ENCODE measurements around the gene SAT1. TPM values are rescaled to one million over a fixed set of nuclear protein-coding genes. Genes with fewer than 3 reads are reported as not detected.
A peak's percentile ranks its signal among the peaks of the same experiment; 100 is the strongest.

SAT1 gene
- total RNA-seq, 1 experiment from 2014 or later = 448 TPM

DNA sequence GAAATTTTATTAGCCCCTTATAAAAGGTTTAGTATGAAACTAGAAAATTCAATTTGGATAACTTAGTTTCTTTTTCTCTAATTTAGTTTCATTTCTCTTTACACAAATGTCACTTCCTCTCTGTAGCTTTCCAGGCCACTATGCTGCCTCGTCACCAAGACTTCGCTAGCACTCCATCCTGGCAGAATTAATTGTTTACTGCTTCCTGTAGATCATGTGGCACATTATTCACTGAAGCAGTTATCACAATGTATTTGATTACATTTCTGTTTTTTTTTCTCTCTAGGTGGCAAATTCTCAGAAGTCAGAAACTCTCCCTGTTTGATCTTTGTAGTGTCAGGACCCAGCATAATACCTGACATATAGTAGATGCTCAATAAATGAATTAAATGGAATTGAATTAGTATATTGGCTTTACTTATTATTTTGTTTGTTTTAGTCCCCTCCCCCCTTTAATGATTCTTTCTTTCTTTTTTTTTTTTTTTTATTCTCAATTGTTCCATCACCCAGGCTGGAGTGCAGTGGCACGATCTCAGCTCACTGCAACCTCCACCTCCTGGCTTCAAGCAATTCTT is 9.3 kb upstream of the SAT1 start:
- no peaks in the 10 kb centered on the region for H3K27me3 ChIP-seq (ENCODE audit: low read length)
- no peaks in the 10 kb centered on the region for H3F3A ChIP-seq (ENCODE audit: low read length, unreplicated experiment)
- H3K9me2 ChIP-seq (replicated peaks; ENCODE audit: low read length) = no peaks in the 10 kb centered on the region
- no peaks in the 10 kb centered on the region for H3K79me2 ChIP-seq (ENCODE audit: low read length)
- H3K27ac ChIP-seq (ENCODE audit: low read length) = no peak overlapping the region
- H4K20me1 ChIP-seq (ENCODE audit: low read length) = no peaks in the 10 kb centered on the region
- no peak for DNase-seq
- ATAC-seq = no peak
- no peak overlapping the region for H3K4me2 ChIP-seq (ENCODE audit: low read length)
- H3K36me3 ChIP-seq (ENCODE audit: low read depth, low read length) = no peaks in the 10 kb centered on the region
- ChIA-PET POLR2A (ENCODE audit: unreplicated experiment) (no interaction called here), CTCF (no interaction called here)
- H3K9ac ChIP-seq (ENCODE audit: low read length) = no peak overlapping the region
- TF ChIP-seq EZH2phosphoT487 (IDR thresholded peaks at IDR 0.05; ENCODE audit: borderline replicate concordance, low read length) (no peak), EZH2 (IDR thresholded peaks at IDR 0.05; ENCODE audit: low read length, unreplicated experiment) (no peak)
- TF ChIP-seq, protein P1, sequence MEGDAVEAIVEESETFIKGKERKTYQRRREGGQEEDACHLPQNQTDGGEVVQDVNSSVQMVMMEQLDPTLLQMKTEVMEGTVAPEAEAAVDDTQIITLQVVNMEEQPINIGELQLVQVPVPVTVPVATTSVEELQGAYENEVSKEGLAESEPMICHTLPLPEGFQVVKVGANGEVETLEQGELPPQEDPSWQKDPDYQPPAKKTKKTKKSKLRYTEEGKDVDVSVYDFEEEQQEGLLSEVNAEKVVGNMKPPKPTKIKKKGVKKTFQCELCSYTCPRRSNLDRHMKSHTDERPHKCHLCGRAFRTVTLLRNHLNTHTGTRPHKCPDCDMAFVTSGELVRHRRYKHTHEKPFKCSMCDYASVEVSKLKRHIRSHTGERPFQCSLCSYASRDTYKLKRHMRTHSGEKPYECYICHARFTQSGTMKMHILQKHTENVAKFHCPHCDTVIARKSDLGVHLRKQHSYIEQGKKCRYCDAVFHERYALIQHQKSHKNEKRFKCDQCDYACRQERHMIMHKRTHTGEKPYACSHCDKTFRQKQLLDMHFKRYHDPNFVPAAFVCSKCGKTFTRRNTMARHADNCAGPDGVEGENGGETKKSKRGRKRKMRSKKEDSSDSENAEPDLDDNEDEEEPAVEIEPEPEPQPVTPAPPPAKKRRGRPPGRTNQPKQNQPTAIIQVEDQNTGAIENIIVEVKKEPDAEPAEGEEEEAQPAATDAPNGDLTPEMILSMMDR (conservative IDR thresholded peaks at IDR 0.05; ENCODE audit: low read depth, low read length) = no peak
- intact Hi-C loops (cut with micrococcal nuclease) = no loop called here
- BruUV-seq (replicated peaks) = no TSS peak
- peaks cover 3% of the 10 kb centered on the region; the same call in 1 of the 2 replicates for H3K4me1 ChIP-seq (ENCODE audit: insufficient read depth, low read length)
- H3K9me3 ChIP-seq (ENCODE audit: low read length) = no peaks in the 10 kb centered on the region
- H3K4me3 ChIP-seq (ENCODE audit: low read length) = no peak overlapping the region
- H2AFZ ChIP-seq (ENCODE audit: low read length) = no peak overlapping the region

DNA sequence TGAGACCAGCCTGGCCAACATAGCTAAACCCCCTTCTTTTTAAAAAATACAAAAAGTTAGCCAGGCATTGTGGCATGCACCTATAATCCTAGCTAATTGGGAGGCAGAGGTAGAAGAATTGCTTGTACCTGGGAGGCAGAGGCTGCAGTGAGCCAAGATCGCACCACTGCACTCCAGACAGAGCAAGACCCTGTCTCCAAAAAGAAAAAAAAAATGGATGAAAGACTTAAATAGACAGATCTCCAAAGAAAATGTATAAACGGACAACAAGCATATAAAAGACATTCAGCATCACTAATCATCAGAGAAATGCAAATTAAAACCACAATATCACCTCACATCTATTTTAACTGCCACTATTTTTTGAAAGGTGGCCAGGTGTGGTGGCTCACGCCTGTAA is 6.6 kb upstream of the SAT1 start:
- peaks cover 18% of the 10 kb centered on the region for H3K4me1 ChIP-seq (ENCODE audit: insufficient read depth, low read length)
- no peaks in the 10 kb centered on the region for H3K27me3 ChIP-seq (ENCODE audit: low read length)
- ATAC-seq (no peak), DNase-seq (no peak)
- no peaks in the 10 kb centered on the region for H3K9me2 ChIP-seq (replicated peaks; ENCODE audit: low read length)
- TF ChIP-seq, protein P1 (conservative IDR thresholded peaks at IDR 0.05; ENCODE audit: low read depth, low read length) = no peak
- no peak for TF ChIP-seq EZH2phosphoT487 (IDR thresholded peaks at IDR 0.05; ENCODE audit: borderline replicate concordance, low read length)
- TF ChIP-seq EZH2 (IDR thresholded peaks at IDR 0.05; ENCODE audit: low read length, unreplicated experiment) = no peak
- ChIA-PET CTCF (interaction anchor here (1.1 kb wide), 1 partner anchor 125 kb away, joined by 3 read pairs; no protein-coding TSS in a partner anchor), POLR2A (ENCODE audit: unreplicated experiment) (no interaction called here)
- H3K9me3 ChIP-seq (ENCODE audit: low read length) = no peaks in the 10 kb centered on the region
- H3K4me2 ChIP-seq (ENCODE audit: low read length) = no peak overlapping the region
- H3F3A ChIP-seq (ENCODE audit: low read length, unreplicated experiment) = peaks cover 5% of the 10 kb centered on the region
- intact Hi-C loops (cut with micrococcal nuclease) = loop anchor here (5.0 kb wide), 1 partner anchor 79 kb away; no protein-coding TSS in a partner anchor
- H3K9ac ChIP-seq (ENCODE audit: low read length) = no peak overlapping the region
- H2AFZ ChIP-seq (ENCODE audit: low read length) = no peak overlapping the region
- H3K27ac ChIP-seq (ENCODE audit: low read length) = no peak overlapping the region
- no TSS peak for BruUV-seq (replicated peaks)
- no peaks in the 10 kb centered on the region for H3K36me3 ChIP-seq (ENCODE audit: low read depth, low read length)
- no peaks in the 10 kb centered on the region for H3K79me2 ChIP-seq (ENCODE audit: low read length)
- no peak overlapping the region for H3K4me3 ChIP-seq (ENCODE audit: low read length)
- no peaks in the 10 kb centered on the region for H4K20me1 ChIP-seq (ENCODE audit: low read length)

DNA sequence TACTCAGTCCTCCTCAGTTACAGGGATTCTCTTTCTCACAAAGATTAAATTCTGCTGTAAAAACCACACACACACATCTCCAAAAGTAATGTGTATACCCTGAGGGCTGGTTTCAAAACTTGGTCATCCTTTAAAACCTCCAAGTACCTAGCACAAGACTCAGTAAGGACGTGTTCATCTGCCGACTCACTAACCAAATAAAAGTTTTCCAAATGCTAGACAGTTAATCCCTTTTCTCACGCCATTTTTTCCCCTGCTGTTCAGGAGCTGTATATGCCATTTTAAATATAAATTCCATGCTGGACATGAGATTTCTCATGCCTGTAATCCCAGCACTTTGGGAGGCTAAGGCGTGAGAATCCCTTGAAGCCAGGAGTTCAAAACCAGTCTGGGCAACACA is 3.9 kb upstream of the SAT1 start:
- peaks cover 6% of the 10 kb centered on the region for H3K79me2 ChIP-seq (ENCODE audit: low read length)
- peak overlapping the region; percentile 100 for H3K27ac ChIP-seq (ENCODE audit: low read length)
- BruUV-seq (replicated peaks) = no TSS peak
- no peaks in the 10 kb centered on the region for H3K9me2 ChIP-seq (replicated peaks; ENCODE audit: low read length)
- no peaks in the 10 kb centered on the region for H3K27me3 ChIP-seq (ENCODE audit: low read length)
- peaks cover 5% of the 10 kb centered on the region; the same call in 1 of the 2 replicates for H3K36me3 ChIP-seq (ENCODE audit: low read depth, low read length)
- DNase-seq (peak; percentile 94), ATAC-seq (peak; percentile 63)
- POLR2A ChIA-PET (ENCODE audit: unreplicated experiment) = interaction anchor here (0.7 kb wide), 1 partner anchor 21 kb away, joined by 3 read pairs; no protein-coding TSS in a partner anchor
- CTCF ChIA-PET = no interaction called here
- intact Hi-C loops (cut with micrococcal nuclease) = loop anchor here (1.0 to 5.0 kb wide), 3 partner anchors 23 to 82 kb away; partner anchors contain the start of gene ACOT9
- TF ChIP-seq EZH2phosphoT487 (IDR thresholded peaks at IDR 0.05; ENCODE audit: borderline replicate concordance, low read length) = no peak
- TF ChIP-seq, protein P1 (conservative IDR thresholded peaks at IDR 0.05; ENCODE audit: low read depth, low read length) = peak; percentile 47
- H2AFZ ChIP-seq (ENCODE audit: low read length) = 0 out of 2 replicates have a peak overlapping the region, but pooled peaks have one; percentile 48
- H4K20me1 ChIP-seq (ENCODE audit: low read length) = peaks cover 6% of the 10 kb centered on the region
- H3K9me3 ChIP-seq (ENCODE audit: low read length) = no peaks in the 10 kb centered on the region
- H3K4me1 ChIP-seq (ENCODE audit: insufficient read depth, low read length) = peaks cover 29% of the 10 kb centered on the region
- peaks cover 12% of the 10 kb centered on the region for H3F3A ChIP-seq (ENCODE audit: low read length, unreplicated experiment)
- H3K4me3 ChIP-seq (ENCODE audit: low read length) = no peak overlapping the region
- H3K4me2 ChIP-seq (ENCODE audit: low read length) = 0 out of 2 replicates have a peak overlapping the region, but pooled peaks have one; percentile 31
- peak overlapping the region; percentile 87 for H3K9ac ChIP-seq (ENCODE audit: low read length)

All from PC-3 (cell line).